ENCODE measurements around the gene NRP1. TPM values are rescaled to one million over a fixed set of nuclear protein-coding genes. Genes with fewer than 3 reads are reported as not detected.

NRP1 gene
- total RNA-seq, 1 experiment from 2014 or later, result 0.71 TPM

- H3K27ac ChIP-seq (ENCODE audit: low read length), result no peak overlapping the region
- no peaks in the 10 kb centered on the region for H3K27me3 ChIP-seq (ENCODE audit: low read length)
- no peaks in the 10 kb centered on the region for H3K79me2 ChIP-seq (ENCODE audit: low read length)
- no peaks in the 10 kb centered on the region for H3K9me2 ChIP-seq (replicated peaks; ENCODE audit: insufficient read depth, low read length)
- H3K9me3 ChIP-seq (ENCODE audit: low read length), result no peaks in the 10 kb centered on the region
- no peak for DNase-seq
- no peak overlapping the region for H3K9ac ChIP-seq (ENCODE audit: low read length)
- no peak overlapping the region for H2AFZ ChIP-seq (ENCODE audit: low read length)
- no peaks in the 10 kb centered on the region for H3K4me1 ChIP-seq (ENCODE audit: low read length)
- H4K20me1 ChIP-seq (ENCODE audit: insufficient read depth, low read depth, low read length), result no peaks in the 10 kb centered on the region
- H3K36me3 ChIP-seq (ENCODE audit: insufficient read depth, low read length), result no peaks in the 10 kb centered on the region
- H3K4me2 ChIP-seq (ENCODE audit: low read depth, low read length, poor library complexity, severe bottlenecking), result no peak overlapping the region
- H3K4me3 ChIP-seq (ENCODE audit: low read length), result no peak overlapping the region
Measured at GRCh38 chr10:33333260-33334101, 986 bp downstream of the NRP1 start.

- Histone ChIP-seq H3K9me3 (ENCODE audit: low read length) (no peaks in the 10 kb centered on the region), H4K20me1 (ENCODE audit: insufficient read depth, low read depth, low read length) (no peaks in the 10 kb centered on the region), H3K4me2 (ENCODE audit: low read depth, low read length, poor library complexity, severe bottlenecking) (no peak overlapping the region), H3K9me2 (replicated peaks; ENCODE audit: insufficient read depth, low read length) (no peaks in the 10 kb centered on the region), H3K4me3 (ENCODE audit: low read length) (no peak overlapping the region), H2AFZ (ENCODE audit: low read length) (no peak overlapping the region), H3K27me3 (ENCODE audit: low read length) (no peaks in the 10 kb centered on the region), H3K4me1 (ENCODE audit: low read length) (no peaks in the 10 kb centered on the region), H3K9ac (ENCODE audit: low read length) (no peak overlapping the region), H3K36me3 (ENCODE audit: insufficient read depth, low read length) (no peaks in the 10 kb centered on the region), H3K27ac (ENCODE audit: low read length) (no peak overlapping the region), H3K79me2 (ENCODE audit: low read length) (no peaks in the 10 kb centered on the region)
- DNase-seq, result no peak
Measured at GRCh38 chr10:33332183-33333065, 2.0 kb downstream of the NRP1 start.

- Histone ChIP-seq H3K9me3 (ENCODE audit: low read length) (no peaks in the 10 kb centered on the region), H3K4me2 (ENCODE audit: low read depth, low read length, poor library complexity, severe bottlenecking) (no peak overlapping the region), H3K36me3 (ENCODE audit: insufficient read depth, low read length) (no peaks in the 10 kb centered on the region), H3K27ac (ENCODE audit: low read length) (no peak overlapping the region), H3K79me2 (ENCODE audit: low read length) (no peaks in the 10 kb centered on the region), H3K9ac (ENCODE audit: low read length) (no peak overlapping the region), H3K4me3 (ENCODE audit: low read length) (no peak overlapping the region), H3K9me2 (replicated peaks; ENCODE audit: insufficient read depth, low read length) (no peaks in the 10 kb centered on the region), H4K20me1 (ENCODE audit: insufficient read depth, low read depth, low read length) (no peaks in the 10 kb centered on the region), H3K27me3 (ENCODE audit: low read length) (no peaks in the 10 kb centered on the region), H3K4me1 (ENCODE audit: low read length) (no peaks in the 10 kb centered on the region), H2AFZ (ENCODE audit: low read length) (no peak overlapping the region)
- no peak for DNase-seq
Measured at GRCh38 chr10:33331379-33331694, 3.1 kb downstream of the NRP1 start.

- H3K36me3 ChIP-seq (ENCODE audit: insufficient read depth, low read length), result no peaks in the 10 kb centered on the region
- no peaks in the 10 kb centered on the region for H4K20me1 ChIP-seq (ENCODE audit: insufficient read depth, low read depth, low read length)
- H3K4me1 ChIP-seq (ENCODE audit: low read length), result no peaks in the 10 kb centered on the region
- H3K4me3 ChIP-seq (ENCODE audit: low read length), result no peak overlapping the region
- no peak overlapping the region for H3K9ac ChIP-seq (ENCODE audit: low read length)
- no peak overlapping the region for H3K27ac ChIP-seq (ENCODE audit: low read length)
- H3K4me2 ChIP-seq (ENCODE audit: low read depth, low read length, poor library complexity, severe bottlenecking), result no peak overlapping the region
- no peaks in the 10 kb centered on the region for H3K79me2 ChIP-seq (ENCODE audit: low read length)
- peak; percentile 87 for DNase-seq
- no peak overlapping the region for H2AFZ ChIP-seq (ENCODE audit: low read length)
- H3K9me2 ChIP-seq (replicated peaks; ENCODE audit: insufficient read depth, low read length), result no peaks in the 10 kb centered on the region
- no peaks in the 10 kb centered on the region for H3K9me3 ChIP-seq (ENCODE audit: low read length)
- H3K27me3 ChIP-seq (ENCODE audit: low read length), result no peaks in the 10 kb centered on the region
Measured at GRCh38 chr10:33330543-33331378, 3.7 kb downstream of the NRP1 start.

- Histone ChIP-seq H3K9me2 (replicated peaks; ENCODE audit: insufficient read depth, low read length) (no peaks in the 10 kb centered on the region), H3K9me3 (ENCODE audit: low read length) (no peaks in the 10 kb centered on the region), H3K4me1 (ENCODE audit: low read length) (no peaks in the 10 kb centered on the region), H3K27me3 (ENCODE audit: low read length) (no peaks in the 10 kb centered on the region), H3K4me3 (ENCODE audit: low read length) (no peak overlapping the region), H2AFZ (ENCODE audit: low read length) (no peak overlapping the region), H3K36me3 (ENCODE audit: insufficient read depth, low read length) (no peaks in the 10 kb centered on the region), H3K9ac (ENCODE audit: low read length) (no peak overlapping the region), H3K4me2 (ENCODE audit: low read depth, low read length, poor library complexity, severe bottlenecking) (no peak overlapping the region), H4K20me1 (ENCODE audit: insufficient read depth, low read depth, low read length) (no peaks in the 10 kb centered on the region), H3K79me2 (ENCODE audit: low read length) (no peaks in the 10 kb centered on the region), H3K27ac (ENCODE audit: low read length) (no peak overlapping the region)
- no peak for DNase-seq
Measured at GRCh38 chr10:33329178-33329577, 5.3 kb downstream of the NRP1 start.

- Histone ChIP-seq H3K36me3 (ENCODE audit: insufficient read depth, low read length) (no peaks in the 10 kb centered on the region), H3K4me3 (ENCODE audit: low read length) (no peak overlapping the region), H3K27ac (ENCODE audit: low read length) (no peak overlapping the region), H3K4me1 (ENCODE audit: low read length) (no peaks in the 10 kb centered on the region), H4K20me1 (ENCODE audit: insufficient read depth, low read depth, low read length) (no peaks in the 10 kb centered on the region), H3K9ac (ENCODE audit: low read length) (no peak overlapping the region), H3K79me2 (ENCODE audit: low read length) (no peaks in the 10 kb centered on the region), H2AFZ (ENCODE audit: low read length) (no peak overlapping the region), H3K9me3 (ENCODE audit: low read length) (no peaks in the 10 kb centered on the region), H3K9me2 (replicated peaks; ENCODE audit: insufficient read depth, low read length) (no peaks in the 10 kb centered on the region), H3K4me2 (ENCODE audit: low read depth, low read length, poor library complexity, severe bottlenecking) (no peak overlapping the region), H3K27me3 (ENCODE audit: low read length) (no peaks in the 10 kb centered on the region)
- DNase-seq, result no peak
Measured at GRCh38 chr10:33328253-33328652, 6.2 kb downstream of the NRP1 start.

GRCh38 chr10:33327751-33328150, 6.7 kb downstream of the NRP1 start:
- Histone ChIP-seq H3K4me1 (ENCODE audit: low read length) (no peaks in the 10 kb centered on the region), H3K79me2 (ENCODE audit: low read length) (no peaks in the 10 kb centered on the region), H3K4me2 (ENCODE audit: low read depth, low read length, poor library complexity, severe bottlenecking) (no peak overlapping the region)

GRCh38 chr10:33326933-33327332, 7.5 kb downstream of the NRP1 start:
- Histone ChIP-seq H3K4me3 (ENCODE audit: low read length) (no peak overlapping the region), H3K9me2 (replicated peaks; ENCODE audit: insufficient read depth, low read length) (no peaks in the 10 kb centered on the region), H3K4me2 (ENCODE audit: low read depth, low read length, poor library complexity, severe bottlenecking) (no peak overlapping the region), H4K20me1 (ENCODE audit: insufficient read depth, low read depth, low read length) (no peaks in the 10 kb centered on the region), H3K36me3 (ENCODE audit: insufficient read depth, low read length) (no peaks in the 10 kb centered on the region), H2AFZ (ENCODE audit: low read length) (no peak overlapping the region), H3K79me2 (ENCODE audit: low read length) (no peaks in the 10 kb centered on the region), H3K4me1 (ENCODE audit: low read length) (no peaks in the 10 kb centered on the region), H3K27ac (ENCODE audit: low read length) (no peak overlapping the region), H3K27me3 (ENCODE audit: low read length) (no peaks in the 10 kb centered on the region), H3K9ac (ENCODE audit: low read length) (no peak overlapping the region), H3K9me3 (ENCODE audit: low read length) (no peaks in the 10 kb centered on the region)
- DNase-seq, result no peak

More at GRCh38 chr10:33327751-33328150, 6.7 kb downstream of the NRP1 start:
- Histone ChIP-seq H3K4me3 (ENCODE audit: low read length) (no peak overlapping the region), H4K20me1 (ENCODE audit: insufficient read depth, low read depth, low read length) (no peaks in the 10 kb centered on the region), H3K36me3 (ENCODE audit: insufficient read depth, low read length) (no peaks in the 10 kb centered on the region), H3K27ac (ENCODE audit: low read length) (no peak overlapping the region), H3K27me3 (ENCODE audit: low read length) (no peaks in the 10 kb centered on the region), H2AFZ (ENCODE audit: low read length) (no peak overlapping the region), H3K9me2 (replicated peaks; ENCODE audit: insufficient read depth, low read length) (no peaks in the 10 kb centered on the region), H3K9me3 (ENCODE audit: low read length) (no peaks in the 10 kb centered on the region), H3K9ac (ENCODE audit: low read length) (no peak overlapping the region)
- no peak for DNase-seq

Measured in Karpas-422 (cell line).